BE2C (cell line): ENCODE data around the gene BHLHE41.

ENCODE experiments used
- DNase-seq: peaks from one replicate; pipeline ENCODE4 v3.0.0-alpha.2; 2020
- H3K27me3 ChIP-seq: fragments of 250-450 bp; sonication (Bioruptor Pico); 2 replicates; pipeline ENCODE4 v1.5.1; 2020; ENCODE audit warnings: mild to moderate bottlenecking
- H3K36me3 ChIP-seq: fragments of 250-450 bp; sonication (Bioruptor Pico); 2 replicates; pipeline ENCODE4 v1.5.1; 2020; ENCODE audit warnings: mild to moderate bottlenecking
- H3K4me1 ChIP-seq: fragments of 250-450 bp; sonication (Bioruptor Pico); 2 replicates; pipeline ENCODE4 v1.5.1; 2020
- H3K4me3 ChIP-seq: 2 replicates; pipeline ENCODE4 v1.5.1; 2011; ENCODE audit warnings: low read depth, low read length
- H3K9me3 ChIP-seq: fragments of 250-450 bp; sonication (Bioruptor Pico); 2 replicates; pipeline ENCODE4 v1.5.1; 2020
- CTCF ChIP-seq: IDR thresholded peaks from 2 replicates; pipeline ENCODE4 v1.5.1; 2012; ENCODE audit warnings: mild to moderate bottlenecking, low read depth, low read length

BHLHE41 gene

GRCh38 chr12:26133521-26133920 is 8.7 kb upstream of the BHLHE41 start:
- H3K9me3 ChIP-seq = no peaks in the 10 kb centered on the region
- no peak for DNase-seq
- H3K4me1 ChIP-seq = no peaks in the 10 kb centered on the region
- no peak for TF ChIP-seq CTCF
- H3K36me3 ChIP-seq = no peaks in the 10 kb centered on the region
- no peak overlapping the region for H3K4me3 ChIP-seq
- peaks cover 9% of the 10 kb centered on the region; the same call in 1 of the 2 replicates for H3K27me3 ChIP-seq

- no peak for TF ChIP-seq CTCF
- H3K27me3 ChIP-seq = peaks cover 15% of the 10 kb centered on the region
- no peaks in the 10 kb centered on the region for H3K4me1 ChIP-seq
- H3K9me3 ChIP-seq = no peaks in the 10 kb centered on the region
- no peaks in the 10 kb centered on the region for H3K36me3 ChIP-seq
- H3K4me3 ChIP-seq = no peak overlapping the region
- DNase-seq = no peak
Observed at GRCh38 chr12:26132866-26133265, 8.0 kb upstream of the BHLHE41 start.

GRCh38 chr12:26131936-26132335 is 7.1 kb upstream of the BHLHE41 start:
- TF ChIP-seq CTCF = no peak
- Histone ChIP-seq H3K4me3 (no peak overlapping the region), H3K9me3 (no peaks in the 10 kb centered on the region), H3K4me1 (no peaks in the 10 kb centered on the region), H3K36me3 (no peaks in the 10 kb centered on the region), H3K27me3 (peaks cover 24% of the 10 kb centered on the region)
- no peak for DNase-seq

- H3K36me3 ChIP-seq = no peaks in the 10 kb centered on the region
- H3K4me3 ChIP-seq = no peak overlapping the region
- no peaks in the 10 kb centered on the region for H3K4me1 ChIP-seq
- TF ChIP-seq CTCF = no peak
- DNase-seq = no peak
- H3K9me3 ChIP-seq = no peaks in the 10 kb centered on the region
- peaks cover 36% of the 10 kb centered on the region for H3K27me3 ChIP-seq
Observed at GRCh38 chr12:26130728-26131127, 5.9 kb upstream of the BHLHE41 start.

GRCh38 chr12:26128168-26128567 is 3.3 kb upstream of the BHLHE41 start:
- no peaks in the 10 kb centered on the region for H3K4me1 ChIP-seq
- peaks cover 58% of the 10 kb centered on the region for H3K27me3 ChIP-seq
- no peak overlapping the region for H3K4me3 ChIP-seq
- TF ChIP-seq CTCF = no peak
- DNase-seq = no peak
- no peaks in the 10 kb centered on the region for H3K9me3 ChIP-seq
- no peaks in the 10 kb centered on the region for H3K36me3 ChIP-seq

GRCh38 chr12:26127404-26127803 is 2.6 kb upstream of the BHLHE41 start:
- DNase-seq = no peak
- Histone ChIP-seq H3K9me3 (no peaks in the 10 kb centered on the region), H3K4me1 (no peaks in the 10 kb centered on the region), H3K27me3 (peaks cover 65% of the 10 kb centered on the region), H3K4me3 (no peak overlapping the region), H3K36me3 (no peaks in the 10 kb centered on the region)
- no peak for TF ChIP-seq CTCF
